Hematopoietic multipotent progenitor cell treated with erythropoietin and hydrocortisone succinate and interleukin-3 and kit ligand, for 6 days (in vitro differentiated cells): ENCODE results near the gene TSHZ3.
A peak's percentile ranks its signal among the peaks of the same experiment; 100 is the strongest.

Experiments used
- DNase-seq: peaks from one replicate; pipeline ENCODE4 v3.0.0-alpha.2; 2015

The TSHZ3 gene

DNA sequence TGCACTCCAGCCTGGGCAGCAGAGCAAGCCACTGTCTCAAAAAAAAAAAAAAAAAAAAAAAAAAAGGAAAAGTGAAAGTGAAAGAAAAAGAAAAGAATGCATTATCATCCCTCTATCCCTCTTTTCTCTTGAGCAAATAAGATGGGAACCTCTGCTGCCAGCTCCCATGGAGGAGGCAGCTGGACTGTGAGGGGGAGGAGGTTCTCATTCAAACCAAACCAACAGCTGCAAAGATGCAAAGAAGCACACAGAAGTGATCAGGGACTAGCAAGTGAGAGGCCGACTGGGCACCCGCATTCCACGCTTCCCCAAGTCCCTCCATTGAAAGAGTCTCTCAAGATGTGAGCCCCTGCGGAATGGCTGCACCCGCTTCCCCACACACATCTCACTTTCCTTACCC is 63.5 kb downstream of the TSHZ3 start:
- no peak for DNase-seq

DNA sequence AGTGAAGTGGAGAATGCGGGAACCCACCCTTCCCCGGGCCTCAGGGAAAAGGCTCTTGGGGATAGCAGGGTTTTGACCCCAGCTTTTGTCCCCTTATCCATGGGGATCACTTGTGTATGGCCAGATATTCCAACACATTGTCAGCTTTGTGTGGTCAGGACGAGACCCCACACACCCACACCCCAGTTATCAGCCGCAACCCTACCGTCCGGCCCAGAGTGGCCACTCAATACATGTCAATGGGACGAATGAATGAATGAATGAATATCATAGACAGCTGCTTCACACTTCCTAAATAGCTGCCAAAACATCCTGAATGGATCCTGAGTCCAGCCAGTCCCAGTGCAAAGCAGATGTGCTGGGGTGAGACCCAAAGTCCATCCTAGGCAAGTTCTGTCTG is 64.6 kb downstream of the TSHZ3 start:
- no peak for DNase-seq

DNA sequence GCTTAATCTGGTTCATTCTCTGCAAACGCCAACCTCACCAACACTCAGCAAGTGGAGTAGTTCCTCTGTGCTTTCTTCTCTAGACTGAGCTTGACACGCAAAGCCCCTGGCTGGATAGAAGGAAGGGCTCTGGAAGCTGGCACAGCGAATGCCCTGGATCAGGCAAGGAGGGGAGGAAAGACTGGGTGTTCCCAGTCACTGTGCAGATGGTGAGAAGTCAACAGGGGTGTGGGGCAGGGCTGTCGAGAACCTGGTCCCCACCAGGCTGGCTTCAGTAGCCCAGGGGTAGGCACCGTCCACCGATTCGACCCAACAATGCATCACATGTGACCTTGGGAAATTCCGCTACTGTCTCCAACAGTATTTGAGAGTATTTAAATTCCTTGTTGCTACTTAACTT is 65.5 kb downstream of the TSHZ3 start:
- DNase-seq, result no peak

DNA sequence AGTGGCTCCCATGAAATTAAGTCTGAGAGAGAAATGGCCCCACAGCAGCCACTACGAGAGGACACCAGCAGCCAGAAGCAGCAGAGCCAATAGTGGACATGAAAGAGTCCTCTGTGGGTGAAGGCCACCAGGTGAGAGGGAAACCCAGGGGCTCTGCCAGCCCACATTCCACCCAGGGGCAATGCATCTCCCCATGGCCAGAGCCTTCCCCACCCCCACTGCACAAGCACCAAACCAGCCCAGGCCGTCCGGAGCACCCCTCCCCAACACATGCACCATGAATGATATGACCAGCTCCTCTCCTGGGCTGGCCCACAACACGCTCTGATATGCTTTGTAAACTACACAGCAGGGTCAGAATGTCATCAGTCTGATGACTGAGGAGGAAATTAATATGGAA is 66.9 kb downstream of the TSHZ3 start:
- DNase-seq, result no peak

DNA sequence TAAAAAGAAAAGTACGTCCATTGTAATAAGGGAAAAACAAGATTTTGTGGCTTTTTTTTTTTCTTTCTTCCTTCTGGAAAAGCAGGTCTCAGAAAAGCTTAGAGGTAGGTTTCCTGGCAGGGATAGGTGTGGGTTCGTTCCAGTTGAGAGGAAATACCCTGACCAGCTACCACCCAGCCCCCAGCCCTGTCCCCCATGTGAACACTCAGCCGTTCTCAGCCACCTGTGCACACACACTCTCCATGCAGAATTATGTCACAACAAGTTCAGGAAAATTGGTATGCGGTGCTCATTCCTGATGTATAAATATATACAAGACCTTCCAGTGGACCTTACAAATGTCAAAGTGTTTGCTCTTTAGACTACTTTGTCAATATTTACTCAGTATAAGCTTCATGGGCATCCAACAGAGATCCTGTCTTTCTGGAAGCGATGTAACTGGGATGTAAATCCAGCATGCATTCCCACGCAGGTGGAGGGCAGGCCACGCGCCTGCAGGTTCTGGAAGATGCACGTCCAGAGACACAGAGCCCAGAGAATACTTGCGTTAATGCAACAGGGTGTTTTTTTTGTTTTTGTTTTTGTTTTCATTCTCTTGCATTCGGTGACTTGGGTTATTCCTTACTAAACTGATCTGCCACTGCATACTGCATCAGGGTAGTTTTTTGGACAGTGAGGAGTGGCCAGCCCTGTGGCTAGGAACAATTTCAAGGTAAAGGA is 68.8 kb downstream of the TSHZ3 start:
- DNase-seq, result no peak

DNA sequence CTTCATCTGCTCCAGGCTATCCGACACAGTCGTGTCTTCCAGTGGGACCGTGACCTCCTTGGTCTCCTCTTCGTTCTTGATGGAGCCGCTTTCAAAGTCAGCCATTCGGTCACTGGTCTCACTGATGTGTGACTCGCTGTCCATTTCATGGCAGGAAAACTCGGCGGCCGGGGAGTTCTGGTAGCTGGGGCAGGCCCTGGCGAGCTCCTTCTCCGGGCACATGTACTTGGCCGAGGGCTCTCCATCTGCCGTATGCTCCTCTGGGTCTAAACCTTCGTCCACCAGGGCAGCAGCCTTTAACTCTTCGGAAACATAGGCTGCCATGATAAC is 69.8 kb downstream of the TSHZ3 start:
- DNase-seq, result no peak

DNA sequence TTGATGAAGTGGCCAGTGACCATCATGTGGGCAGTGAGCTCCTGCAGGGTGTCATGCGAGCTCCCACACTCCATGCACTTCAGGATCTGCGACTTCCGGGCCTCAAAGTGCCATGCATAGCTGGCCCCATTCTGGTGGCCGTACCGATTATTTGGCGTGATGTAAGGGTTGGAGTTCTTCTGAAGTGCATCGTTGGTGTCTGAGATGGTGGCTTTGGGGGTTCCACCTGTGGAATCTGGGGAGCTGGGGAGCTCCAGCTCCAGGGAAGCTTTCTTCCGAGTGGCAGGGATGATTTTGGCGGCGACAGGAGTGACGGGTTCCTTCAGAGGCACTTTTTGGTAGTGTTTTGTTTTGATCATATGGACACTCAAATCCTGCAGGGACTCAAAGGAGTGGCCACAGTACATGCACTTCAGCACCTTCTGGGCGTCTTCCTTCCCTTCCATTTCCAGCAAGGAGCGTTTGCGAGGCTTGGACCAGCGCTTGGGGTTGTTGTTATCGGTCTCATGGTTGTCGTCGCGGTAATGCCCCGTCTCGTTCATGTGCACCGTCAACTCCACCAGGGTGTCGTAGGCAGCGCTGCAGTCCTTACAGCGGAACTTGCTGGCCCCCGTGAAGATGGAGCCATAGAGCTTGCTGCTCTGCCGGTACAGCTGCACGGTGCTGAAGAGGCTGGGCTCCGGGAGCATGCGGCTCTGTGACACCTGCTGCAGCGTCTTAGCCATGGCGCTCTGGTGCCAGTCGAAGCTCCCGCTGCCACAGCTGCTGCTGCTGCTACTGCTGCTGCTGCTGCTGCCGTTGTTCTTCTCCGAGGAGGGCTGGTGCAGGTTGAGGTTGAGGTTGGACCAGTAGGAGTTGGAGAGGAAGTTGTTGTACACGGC is 70.4 kb downstream of the TSHZ3 start:
- no peak for DNase-seq

DNA sequence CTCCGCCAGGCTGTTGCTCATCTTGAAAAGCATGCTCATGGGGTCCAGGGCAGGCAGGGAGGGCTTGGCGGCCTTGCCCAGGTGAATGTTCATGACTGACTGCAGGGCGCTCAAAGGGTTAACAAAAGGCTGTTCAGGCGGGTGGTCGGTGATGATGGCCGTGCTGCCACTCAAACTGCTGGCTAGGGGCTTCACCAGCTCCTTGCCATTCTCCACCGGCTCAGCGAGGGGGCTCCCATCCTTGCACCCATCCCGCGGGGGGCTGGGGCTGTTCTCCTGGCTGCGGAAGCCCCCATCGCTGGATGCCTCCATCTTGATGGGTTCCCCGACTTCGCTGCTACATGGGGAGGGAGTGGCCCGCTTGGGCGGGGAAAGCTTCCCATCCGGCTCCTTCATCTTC is 71.7 kb downstream of the TSHZ3 start:
- no peak for DNase-seq

DNA sequence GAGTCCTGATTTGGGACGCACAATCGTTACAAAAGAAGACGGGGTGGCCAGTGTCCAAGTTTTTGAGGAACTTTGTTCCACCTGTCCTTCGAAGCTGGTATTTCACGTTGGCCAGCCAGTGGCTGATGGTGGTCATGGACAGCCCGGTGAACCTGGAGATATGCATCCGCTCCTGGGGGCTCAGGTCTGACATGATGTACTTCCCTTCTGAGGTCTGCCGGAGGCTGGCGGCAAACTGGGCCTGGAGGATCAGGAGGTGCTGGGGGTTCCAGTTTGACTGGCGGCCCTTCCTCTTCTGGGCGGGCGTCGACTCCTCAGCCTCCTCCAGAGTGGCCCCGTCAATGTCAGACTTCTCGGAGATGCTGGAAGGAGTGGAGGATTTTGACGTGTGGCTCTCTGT is 72.4 kb downstream of the TSHZ3 start:
- no peak for DNase-seq

DNA sequence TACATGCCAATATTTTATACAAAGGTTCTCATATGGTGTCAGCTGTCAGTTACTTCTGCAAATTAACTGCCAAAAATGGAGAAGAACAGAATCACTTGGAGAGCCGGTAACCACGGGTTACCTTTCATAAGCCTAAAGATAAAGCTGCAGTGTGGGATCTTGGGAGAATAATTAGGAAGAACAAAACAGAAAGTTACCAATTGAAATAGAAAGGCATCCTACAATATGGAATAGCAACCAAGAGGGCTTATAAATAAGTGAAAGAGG is 74.2 kb downstream of the TSHZ3 start:
- DNase-seq, result peak; percentile 13

DNA sequence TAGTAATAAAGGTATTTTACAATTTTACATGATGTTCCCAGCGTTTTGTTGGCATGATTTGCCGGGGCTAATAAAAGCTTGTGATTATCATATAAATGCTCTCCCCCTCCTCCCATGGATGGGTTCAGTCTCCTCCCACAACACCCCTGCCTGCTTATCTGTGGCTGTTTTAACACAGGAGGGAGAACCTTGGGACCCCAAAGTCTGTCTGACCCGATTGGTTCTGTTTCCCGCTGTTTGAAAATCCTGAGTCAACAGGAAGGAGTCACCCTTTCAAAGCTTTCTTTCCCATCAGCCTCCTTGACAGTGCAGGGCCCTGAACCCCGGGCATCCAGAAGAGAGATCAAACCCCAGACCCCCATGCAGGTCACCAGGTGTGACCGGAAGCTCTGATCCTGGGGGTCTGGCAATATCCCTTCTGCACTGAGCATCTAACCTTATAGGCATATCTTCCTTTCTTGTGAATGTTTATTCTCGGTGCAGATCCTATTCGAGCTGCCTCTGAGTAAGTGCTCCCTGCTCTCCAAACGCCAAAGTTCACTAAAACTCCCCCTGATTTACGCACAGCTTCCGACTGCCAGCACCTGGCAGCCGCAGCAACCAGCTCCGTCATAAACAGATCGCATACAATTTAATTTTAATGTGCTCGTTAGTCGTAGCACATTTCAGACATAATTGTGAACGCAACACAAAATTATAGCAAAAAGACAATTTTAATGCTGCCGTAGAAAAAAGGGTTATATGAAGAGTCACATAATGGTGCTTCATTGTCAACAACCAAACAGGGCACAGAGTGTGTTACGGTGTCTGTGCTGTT is 74.8 kb downstream of the TSHZ3 start:
- DNase-seq, result no peak

DNA sequence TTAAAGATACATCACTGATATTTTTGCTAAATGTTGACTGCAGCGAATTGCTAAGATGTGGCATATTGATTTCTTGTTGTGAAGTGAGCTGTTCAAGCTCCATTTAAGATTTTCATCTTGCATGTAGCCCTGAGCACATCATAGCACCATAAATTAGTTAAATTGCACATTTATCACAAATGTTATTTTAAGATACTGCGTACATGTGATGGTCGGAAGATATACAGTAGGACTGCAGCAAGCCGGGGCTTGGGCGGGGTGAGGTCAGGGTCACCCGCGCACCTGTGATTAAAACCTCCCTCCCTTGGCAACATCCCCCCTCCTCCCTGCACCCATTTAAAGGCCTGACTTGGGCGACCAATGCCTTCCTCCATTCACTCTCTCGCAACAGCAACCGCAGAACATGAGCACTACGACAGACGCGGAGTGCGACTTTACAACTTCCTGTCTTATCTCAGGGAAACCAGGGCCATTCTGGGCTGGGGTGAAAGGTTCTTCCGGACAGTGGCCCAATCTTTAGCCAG is 76.6 kb downstream of the TSHZ3 start:
- no peak for DNase-seq

DNA sequence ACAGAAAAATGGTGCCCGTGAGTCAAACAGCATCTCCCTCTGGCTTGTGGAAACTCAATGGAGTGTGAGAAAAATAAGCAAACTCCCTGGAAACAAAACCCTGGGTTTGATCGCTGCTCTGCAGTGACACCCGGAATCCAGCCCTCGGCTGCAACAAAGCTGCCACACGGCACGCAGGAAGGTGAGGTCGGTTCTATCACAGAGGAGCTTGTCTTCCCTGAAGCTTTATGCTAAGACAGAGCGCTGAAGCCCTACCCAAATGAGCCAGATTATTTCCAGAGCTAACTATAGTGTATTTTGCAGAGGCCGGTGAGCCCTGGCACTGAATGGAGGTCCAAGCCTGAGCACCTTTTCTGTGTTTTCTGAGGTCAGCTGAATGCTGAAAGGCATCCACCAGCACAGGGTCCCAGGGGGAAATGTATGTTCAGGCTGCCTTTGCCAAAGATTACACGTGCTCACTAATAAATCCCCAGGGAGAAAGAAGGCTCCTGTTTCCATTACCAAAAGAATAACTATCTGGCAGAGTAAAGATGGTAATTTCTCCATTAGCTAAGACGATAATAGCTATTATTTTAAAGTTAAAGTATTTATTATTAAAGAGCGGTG is 77.8 kb downstream of the TSHZ3 start:
- no peak for DNase-seq

DNA sequence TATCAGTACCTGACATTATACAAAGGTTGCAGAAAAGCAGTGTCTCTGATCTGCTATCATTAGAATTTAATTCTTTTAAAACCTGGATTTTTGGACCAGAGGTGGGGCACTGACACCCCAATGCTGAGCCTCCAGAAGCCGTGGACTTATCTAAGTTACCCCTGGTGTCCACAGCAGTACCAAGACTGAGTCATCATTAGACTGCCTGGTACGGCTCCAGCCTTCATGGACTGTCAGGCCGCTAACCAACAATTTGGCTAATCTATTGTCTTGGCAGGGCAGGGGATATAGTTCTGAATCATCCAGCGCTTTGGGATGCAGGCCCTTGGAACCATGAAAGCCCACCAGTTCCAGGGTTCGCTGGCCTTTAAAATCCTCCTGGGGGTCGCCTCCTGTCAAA is 78.3 kb downstream of the TSHZ3 start:
- no peak for DNase-seq

DNA sequence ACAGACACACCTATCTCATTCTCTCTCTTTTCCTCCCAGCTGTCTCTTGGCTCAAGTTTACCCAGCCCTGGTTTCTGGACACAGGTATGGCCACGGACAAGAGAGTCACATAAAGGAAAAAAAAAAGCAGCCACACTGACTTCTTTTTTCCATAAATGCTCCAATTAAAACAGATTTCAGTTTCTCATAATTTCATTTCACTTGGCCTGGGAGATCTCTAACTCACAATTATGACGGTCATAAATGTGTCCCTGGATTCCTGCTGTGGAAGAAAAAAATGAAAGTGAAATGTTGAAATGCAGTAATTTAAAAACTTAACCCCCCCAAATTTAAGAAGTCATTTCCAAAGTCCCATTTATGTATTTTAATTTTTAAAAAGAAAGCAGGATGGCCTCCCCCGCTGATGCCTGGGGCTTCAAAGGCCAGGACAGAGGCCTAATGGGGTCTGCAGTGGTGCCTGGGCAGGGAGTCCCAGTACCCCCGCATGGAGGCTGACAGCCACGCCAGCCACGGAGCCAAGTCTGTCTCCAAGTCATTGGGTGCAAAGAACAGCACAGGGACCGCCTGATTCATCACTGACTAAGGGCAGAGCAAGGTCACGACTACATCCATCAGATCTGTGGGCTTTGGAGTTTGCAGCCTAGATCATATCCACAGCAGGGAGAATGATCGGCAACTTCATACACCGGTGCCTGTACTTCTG is 79.7 kb downstream of the TSHZ3 start:
- no peak for DNase-seq

DNA sequence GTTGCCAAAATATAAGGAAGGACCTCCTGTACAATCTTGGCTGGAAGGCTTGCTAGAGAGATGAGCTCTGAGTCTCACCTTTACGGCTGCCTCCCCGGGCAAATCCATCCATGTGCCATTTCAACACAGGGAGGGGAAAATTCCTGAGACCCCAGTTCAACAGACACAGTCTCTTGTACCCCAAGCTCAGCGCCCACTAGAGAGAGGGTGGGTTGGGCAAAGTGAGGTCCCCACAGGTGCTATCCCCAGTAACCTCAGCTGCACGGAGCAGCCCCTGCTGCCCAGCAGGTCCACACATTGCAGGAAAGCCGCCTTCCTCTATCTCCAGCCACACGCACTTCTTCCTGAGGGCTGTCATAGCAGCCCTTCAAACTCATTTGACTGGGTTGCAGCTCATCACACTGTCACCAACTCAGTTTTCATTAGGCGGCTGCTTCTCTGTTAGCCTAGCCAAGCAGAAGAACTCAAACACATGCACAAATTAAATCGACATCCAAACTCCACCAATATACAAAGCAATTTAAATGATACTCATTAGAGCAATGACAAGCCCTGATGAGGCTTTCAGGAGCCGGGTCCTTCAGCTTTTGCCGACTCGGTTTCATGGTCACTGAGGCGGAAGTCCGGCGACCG is 80.4 kb downstream of the TSHZ3 start:
- DNase-seq, result no peak

DNA sequence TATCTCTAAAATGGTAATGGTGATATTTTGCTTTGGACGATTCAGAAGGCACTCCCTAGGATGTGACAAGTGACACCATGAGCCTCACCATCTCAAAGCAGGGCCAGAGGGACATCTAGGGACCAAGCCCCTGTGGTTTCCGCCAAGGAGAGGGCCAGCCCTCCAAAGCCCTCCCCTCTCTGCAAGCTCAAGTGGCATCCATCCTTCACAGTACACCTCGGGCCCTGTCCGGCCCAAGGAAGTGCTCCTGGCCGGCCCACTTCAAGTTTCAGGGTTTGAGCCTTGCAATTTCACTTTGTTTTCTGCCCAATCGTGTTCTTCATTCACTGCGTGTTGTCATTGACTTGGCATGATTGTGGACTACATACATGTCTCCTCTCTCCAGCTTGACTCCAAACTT is 82.5 kb downstream of the TSHZ3 start:
- DNase-seq, result no peak

DNA sequence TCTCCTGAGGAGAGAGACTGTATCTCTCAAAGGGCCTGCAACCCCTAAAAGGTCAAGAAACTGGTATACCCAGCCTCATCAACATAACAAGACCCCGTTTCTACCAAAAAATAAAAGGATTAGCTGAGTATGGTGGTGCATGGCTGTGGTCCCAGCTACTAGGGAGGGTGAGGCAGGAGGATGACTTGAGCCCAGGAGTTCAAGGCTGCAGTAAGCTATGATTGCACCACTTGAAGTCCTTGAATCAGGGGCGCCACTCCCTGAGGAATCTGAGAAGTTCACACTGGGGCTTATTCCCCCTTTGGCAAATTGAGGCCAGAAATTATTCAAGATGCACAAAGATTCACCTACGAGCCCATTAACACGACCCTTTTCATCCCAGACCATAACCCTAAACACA is 83.0 kb downstream of the TSHZ3 start:
- DNase-seq, result no peak

DNA sequence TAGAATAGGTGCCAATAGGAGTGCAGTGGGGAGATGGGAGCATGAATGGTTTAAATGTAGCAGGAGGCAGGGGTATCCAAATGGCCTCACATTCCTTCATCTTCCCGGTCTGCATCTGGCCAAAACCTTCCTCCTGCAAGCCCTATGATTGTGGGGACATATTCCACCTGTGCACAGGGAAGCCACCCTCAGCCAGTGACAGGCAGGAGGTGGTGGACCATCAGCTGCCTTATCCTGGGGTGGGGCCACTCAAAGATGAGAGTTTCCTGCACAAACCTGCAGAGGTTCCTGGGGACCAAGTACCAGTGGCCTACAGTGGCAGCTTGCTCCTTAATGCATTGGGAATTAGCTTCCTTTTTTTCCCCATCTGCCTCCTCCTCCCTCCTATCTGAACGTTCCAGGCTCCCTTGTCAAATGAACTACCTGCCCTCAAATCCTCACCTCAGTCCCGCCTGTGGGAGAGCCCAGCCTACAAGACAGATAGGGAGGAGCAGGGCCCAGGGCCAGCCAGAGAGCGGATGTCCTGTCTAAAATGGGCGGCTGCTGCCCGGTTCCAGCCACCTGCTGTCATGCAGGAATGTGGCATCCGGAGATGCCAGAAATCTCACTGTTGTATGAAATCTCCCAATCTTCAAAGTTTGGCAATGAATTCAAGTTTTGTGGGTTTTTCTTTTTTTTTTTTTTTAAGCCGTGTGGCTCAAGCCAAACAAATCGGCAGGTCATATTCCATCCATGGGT is 85.0 kb downstream of the TSHZ3 start:
- DNase-seq, result no peak

DNA sequence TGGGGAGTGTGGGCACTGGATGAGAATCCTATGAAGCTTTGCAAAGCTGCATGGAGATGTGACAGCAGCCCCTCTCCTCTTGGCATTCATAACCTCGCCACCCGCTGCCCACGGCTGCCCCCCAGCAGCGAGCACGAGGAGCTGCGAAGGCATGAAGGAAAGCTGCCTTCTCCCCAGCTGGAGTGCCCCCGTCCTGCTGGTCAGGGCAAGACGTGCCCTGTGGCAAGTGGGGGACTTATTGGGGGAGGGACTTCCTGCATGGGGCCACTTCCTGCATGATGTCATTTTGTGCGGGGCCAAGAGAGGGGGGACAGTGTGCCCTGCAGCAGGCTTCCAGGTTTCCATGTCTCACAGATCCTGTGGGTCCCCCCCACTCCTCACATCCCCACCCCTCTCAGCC is 85.9 kb downstream of the TSHZ3 start:
- no peak for DNase-seq

DNA sequence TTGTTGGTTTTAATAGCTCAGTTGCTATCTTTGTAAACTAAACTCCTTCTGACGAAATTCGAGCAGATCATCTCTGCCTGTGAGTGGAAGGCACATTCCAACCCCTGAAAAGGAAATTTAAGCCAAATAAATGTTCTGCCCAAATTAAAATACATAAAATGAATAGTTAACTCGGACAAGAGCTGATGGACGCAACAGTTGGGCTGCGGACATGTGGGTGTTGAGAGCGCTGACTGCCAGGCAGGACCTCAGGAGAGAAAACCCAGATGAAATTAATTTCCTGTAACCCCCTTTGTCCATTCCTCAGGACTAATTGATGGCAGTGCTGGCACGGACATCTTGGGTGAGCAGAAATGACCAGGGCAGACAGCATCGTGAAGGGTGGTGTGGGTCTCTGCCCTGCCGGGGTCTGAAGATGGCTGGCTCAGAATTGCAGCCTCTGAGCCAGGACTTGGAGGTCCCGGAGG is 86.5 kb downstream of the TSHZ3 start:
- DNase-seq, result no peak
